SW 1271 (cell line): ENCODE measurements around the gene CPPED1.
"Not testable (repeated sequence)": the region's sequence is repeated elsewhere in the genome, so short reads cannot be mapped to it uniquely, and the experiment has no call there.

Experiments used
- DNase-seq, 2 experiments: peaks; one replicate each; lab custom pipeline; 2025; lab: John Stamatoyannopoulos, UW

The CPPED1 gene, protein sequence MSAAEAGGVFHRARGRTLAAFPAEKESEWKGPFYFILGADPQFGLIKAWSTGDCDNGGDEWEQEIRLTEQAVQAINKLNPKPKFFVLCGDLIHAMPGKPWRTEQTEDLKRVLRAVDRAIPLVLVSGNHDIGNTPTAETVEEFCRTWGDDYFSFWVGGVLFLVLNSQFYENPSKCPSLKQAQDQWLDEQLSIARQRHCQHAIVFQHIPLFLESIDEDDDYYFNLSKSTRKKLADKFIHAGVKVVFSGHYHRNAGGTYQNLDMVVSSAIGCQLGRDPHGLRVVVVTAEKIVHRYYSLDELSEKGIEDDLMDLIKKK

DNA sequence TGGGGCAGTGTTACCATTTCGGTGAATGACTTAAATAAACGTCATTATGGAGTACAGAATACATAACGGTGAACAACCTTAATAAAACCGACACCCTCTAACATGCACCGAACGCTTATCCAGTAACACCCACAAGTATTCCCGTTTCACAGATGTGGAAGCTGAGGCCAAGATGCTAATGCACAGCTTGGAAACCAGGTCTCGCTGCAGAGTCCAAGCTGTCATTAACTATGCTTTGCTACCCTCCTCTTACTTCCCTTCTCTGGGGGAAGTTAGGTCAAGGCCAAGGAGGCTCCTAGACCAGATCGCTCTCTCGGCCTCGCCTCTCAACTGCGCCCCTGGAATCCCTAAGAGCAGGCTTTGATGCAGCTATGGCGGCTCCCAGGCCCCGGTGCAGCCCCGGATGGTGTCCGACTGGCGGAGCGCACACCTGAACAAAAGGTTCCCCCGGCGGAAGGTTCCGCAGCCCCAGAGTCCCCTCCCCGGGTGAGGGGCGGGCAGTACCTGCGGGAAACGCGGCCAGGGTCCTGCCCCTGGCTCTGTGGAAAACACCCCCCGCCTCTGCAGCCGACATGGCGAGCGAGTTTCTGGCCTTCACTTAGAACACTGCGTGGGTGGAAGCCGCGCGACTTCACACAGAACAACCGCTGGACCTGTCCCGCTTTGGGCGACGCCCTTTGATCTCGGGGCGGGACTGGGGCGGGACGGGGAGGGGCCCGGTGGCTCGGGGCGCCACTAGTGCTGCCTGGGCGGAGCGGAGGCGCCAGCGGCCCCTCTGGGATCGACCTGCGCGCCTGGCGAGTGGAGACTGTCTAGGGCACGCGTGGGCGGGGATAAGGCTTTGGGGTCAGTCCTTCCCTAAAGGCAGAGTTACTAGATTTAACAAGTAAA is at the start of gene CPPED1:
CPPED1 (minus strand) TSS at position 685 of the 891 bp plus-strand sequence; CDS start at position 574, 111 bp downstream.
- peak; percentile 61 to 75 for DNase-seq

DNA sequence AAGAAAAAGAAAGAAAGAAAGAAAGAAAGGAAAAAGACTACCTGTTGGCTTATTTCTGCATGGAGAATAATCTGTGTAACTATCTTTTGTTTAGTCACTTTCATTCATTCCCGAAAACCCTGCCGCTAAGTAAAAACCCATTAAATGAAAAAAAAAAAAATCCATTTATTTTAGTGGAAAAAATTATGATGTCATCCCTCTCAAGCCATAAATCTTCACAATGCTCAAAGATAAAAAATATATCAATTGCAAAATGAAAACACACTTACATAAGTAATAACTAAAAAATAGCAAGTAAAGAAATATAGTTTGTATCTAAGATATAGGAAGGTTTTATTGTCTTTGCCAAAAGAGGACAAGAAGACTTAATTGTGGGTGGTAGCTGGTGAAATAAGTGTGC is 46.5 kb upstream of the CPPED1 start:
- DNase-seq: no peak

DNA sequence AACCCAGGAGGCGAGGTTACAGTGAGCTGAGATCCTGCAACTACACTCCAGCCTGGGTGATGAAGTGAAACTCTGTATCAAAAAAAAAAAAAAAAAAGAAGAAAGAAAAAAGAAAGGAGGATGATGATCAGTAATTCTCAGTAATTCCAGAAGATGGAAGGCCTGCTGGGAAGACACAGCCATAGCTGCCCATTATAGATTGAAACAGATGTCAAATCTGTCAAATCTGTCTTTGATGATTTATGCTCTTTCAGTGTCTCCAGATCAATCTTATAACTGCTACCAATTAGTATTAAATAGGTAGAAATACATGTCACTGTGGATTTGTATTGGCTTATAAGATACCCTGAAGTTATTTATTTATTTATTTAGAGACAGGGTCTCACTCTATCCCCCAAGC is 42.9 kb upstream of the CPPED1 start:
- DNase-seq: no peak

DNA sequence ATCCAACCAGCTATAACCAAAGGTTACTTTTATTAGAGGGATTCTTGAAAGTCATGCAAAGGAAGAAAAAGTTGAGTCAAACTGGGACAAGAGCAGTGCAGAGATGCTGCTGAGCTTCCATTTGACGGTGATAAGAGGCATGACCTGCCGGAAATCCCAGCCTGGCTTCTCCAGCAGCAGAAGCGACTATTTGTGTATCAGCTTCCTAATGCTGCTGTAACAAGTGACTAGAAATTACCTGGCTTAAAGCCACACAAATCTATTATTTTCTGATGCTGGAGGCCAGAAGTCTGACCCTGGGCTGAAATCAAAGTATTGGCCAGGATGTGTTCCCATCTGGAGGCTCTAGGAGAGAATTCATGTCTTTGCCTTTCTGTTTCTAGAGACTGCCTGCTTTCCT is 41.6 kb upstream of the CPPED1 start:
- DNase-seq: no peak

DNA sequence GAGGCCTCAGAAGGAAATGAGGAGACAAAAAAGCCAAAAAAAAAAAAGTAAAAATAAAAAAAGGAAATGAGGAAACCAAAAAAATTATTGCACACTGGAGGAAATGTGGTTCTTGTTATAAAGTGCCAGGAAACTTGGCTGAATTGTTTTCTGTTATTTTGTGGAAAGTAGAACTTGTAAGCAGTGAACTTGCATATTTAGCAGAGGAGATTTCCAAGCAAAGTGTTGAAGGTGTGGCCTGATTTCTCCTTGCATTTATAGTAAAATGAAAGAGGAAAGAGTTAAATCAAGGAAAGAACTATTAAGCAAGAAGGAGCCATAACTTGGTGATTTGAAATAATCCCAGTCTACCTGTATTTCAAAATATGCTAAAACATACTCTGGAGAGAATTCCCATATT is 34.1 kb upstream of the CPPED1 start:
- no peak for DNase-seq

DNA sequence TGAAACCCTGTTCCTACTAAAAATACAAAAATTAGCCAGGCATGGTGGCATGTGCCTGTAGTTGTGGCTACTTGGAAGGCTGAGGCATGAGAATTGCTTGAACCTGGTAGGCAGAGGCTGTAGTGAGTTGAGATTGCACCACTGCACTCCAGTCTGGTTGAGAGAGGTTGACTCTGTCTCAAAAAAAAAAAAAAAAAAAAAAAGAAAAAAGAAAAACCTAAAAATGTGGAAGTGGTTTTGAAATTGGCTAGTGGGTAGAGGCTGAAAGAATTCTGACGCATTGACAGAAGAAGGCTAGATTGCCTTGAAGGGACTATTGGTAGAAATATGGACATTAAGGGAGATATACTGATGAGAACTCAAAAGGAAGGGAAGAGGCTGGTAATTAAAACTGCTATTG is 33.6 kb upstream of the CPPED1 start:
- DNase-seq: no peak

DNA sequence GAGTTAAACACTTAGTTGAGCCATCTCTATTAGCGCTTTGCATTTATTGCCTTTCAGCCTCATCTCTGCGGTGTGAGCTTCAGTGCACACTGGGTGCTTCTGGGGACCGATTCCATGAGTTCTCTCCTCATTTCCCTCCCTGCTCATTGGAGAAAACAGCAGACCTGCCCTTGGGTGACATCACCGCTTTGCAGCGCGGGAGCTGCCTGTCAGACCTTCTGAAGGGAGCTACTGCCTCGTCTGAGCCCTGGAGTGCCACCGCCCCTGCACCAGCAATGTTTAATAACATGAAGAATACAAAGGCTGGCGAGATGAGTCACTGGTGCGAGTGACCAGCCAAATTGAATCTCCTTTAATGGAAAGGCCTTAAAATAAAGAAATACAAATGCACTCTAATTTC is 30.2 kb upstream of the CPPED1 start:
- DNase-seq: no peak

DNA sequence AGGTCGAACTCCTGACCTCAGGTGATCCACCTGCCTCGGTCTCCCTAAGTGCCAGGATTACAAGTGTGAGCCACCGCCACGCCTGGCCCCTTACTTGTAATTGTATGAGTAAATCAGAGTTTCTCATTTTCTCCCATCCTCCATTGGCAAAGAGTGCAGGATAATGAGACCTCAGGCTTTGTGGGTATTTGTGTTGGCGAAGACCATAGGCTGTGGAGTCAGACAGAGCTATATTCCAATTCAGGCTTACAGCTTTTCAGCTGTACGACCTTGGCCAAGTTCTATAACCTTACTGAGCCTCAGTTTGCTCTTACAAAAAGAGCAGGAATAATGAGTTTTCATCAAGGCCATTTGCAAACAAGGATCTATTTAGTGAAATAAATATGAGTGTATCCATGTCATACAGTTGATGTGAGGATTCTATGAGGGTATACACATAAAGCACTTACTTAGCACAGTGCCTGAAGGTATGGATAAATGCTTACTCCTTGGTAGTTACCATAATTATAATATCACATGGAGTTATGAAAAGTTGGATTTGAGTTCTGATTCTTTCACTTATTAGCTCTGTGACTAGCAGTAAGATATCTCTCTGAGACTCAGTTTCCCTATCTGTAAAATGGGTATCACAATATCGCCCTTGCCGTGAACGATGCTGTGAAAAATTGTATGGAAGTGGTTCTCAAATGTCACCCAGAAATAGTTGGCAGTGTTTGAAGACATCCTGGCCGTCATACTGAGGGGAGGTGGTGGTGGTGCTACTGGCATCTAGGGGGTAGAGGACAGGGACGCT is 25.6 kb upstream of the CPPED1 start:
- no peak for DNase-seq

DNA sequence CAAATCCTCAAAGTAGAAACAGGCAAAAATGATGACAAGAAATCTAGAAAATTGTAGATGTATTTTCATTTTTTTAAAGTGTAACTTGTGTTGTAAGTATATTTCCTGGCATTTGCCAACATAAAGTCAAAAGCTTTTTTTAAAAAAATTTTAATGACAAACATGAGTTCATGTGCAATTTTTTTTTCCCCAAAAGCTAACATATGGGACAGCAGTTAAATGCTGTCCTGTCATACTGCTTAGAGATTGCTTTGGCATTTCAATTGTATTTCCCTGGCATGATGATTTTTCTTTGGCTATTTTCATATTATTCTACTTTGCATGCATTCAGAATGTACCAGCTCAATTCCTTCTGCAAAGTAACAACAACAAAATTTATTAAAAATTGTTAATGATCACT is 24.5 kb upstream of the CPPED1 start:
- no peak for DNase-seq

DNA sequence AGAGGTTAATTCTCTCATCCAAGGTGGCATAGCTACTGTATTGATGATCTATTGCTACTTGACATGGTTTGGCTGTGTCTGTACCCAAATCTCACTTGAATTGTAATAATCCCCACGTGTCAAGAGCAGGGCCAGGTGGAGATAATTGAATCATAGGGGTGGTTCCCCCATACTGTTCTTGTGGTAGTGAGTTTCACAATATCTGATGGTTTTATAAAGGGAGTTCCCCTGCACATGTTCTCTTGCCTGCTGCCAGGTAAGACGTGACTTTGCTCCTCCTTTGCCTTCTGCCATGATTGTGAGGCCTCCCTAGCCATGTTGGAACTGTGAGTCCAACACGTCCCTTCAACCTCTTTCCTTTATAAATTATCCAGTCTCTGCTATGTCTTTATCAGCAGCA is 22.9 kb upstream of the CPPED1 start:
- no peak for DNase-seq

DNA sequence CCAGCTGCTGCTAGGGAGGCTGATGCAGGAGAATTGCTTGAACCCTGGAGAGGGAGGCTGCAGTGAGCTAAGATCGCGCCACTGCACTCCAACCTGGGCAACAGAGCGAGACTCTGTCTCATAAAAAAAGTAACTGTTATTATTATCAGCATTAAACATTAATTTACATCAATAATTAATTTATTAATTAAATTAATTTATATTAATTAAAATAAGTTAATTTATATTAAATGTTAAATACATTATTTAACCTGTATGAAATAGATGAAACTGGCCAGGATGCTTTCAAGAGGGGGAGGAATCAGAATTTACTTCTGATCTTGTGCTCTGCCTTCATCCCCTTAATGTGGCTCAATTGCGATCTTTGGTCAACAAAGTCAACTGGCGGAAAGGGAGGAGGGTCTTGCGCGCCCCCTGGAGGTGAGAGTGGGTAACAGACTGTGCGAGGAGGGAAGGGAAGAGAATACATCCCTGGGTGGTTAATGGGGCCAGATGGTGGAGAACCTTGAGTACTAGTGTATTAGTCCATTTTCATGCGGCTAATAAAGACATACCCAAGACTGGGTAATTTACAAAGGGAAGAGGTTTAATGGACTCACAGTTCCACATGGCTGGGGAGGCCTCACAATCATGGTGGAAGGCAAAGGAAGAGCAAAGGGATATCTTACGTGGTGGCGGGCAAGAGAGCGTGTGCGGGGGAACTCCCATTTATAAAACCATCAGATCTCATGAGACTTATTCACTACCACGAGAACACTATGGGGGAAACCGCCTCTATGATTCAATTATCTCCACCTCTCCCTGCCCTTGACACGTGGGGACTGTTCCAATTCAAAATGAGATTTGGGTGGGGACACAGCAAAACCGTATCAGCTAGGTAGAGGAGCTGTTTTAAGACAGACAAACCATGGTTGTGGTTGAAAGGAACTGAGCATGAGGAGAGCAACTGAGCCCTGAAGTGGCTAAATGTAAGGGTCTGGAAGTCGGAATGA is 15.7 kb upstream of the CPPED1 start:
- peak in 1 of 2 experiments; percentile 36 for DNase-seq

DNA sequence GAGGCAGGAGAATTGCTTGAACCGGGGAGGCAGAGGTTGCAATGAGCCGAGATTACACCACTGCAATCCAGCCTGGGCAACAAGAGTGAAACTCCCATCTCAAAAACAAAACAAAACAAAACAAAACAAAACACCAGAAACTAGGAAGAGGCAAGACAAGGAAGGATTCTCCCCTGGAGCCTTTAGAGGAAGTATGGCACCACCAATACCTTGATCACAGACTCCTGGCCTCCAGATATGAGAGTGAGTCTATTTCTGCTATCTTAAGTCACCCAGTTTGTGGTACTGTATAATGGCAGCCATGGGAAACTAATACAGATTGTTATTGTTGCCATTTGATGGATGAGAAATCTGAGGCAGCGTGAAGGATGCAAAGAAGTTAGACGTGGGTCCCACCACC is 14.6 kb upstream of the CPPED1 start:
- DNase-seq: no peak

DNA sequence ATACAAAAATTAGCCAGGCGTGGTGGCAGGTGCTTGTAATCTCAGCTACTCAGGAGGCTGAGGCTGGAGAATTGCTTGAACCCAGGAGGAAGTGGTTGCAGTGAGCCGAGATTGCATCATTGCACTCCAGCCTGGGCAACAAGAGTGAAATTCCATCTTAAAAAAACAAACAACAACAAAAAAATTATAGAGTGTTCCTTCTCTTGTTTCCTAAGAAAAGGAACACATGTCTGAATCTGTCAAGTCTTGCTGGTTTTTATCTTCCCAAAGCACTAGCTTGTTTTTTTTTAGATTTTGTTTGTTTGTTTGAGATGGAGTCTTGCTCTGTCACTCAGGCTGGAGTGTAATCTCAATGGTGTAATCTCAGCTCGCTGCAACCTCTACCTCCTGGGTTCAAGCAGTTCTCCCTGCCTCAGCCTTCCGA is 13.1 kb upstream of the CPPED1 start:
- not testable (repeated sequence) for DNase-seq

DNA sequence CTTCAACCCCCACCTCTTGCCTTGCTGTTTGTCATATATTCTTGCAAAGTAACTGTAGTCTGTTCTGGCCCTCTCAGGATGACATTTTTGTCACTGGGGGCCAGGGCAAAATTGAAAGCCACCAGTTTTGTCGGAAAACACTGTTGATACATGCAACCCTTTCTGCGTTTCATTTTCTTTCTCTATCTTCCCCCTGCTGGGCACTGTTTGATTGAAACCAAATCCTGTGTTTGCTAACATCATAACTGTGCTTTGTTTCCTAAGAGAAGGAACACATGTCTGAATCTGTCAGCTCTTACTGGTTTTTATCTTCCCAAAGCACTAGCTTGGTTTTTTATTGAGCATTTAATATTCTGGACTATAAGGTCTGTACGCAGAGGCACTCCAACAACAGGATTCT is 11.7 kb upstream of the CPPED1 start:
- no peak for DNase-seq

DNA sequence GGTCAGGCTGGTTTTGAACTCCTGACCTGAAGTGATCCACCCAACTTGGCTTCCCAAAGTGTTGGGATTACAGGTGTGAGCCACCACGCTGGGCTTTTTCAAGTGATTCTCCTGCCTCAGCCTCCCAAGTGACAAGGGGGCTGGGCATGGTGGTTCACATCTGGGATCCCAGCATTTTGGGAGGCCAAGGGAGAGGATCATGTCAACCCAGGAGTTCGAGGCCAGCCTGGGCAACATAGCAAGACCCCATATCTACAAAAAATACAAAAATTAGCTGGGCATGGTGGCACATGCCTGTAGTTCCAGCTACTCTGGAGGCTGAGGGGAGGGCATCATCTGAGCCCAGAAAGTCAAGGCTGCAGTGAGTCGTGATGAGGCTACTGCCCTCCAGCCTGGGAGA is 10.0 kb upstream of the CPPED1 start:
- DNase-seq: not testable (repeated sequence)

DNA sequence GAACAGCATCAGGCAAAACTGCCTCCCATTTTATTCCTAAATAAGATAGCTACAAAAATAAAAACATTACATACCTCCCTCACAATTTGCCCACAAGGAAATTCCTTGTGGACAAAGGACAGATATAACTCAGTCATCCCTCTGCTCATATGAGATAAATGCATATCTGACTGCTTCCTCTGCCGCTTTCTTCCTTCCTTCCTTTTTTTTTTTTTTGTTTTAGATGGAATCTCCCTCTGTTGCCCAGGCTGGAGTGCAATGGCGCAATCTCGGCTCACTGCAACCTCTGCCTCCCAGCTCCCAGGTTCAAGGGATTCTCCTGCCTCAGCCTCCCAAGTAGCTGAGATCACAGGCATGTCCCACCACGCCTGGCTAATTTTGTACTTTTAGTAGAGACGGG is 9.6 kb upstream of the CPPED1 start:
- not testable (repeated sequence) for DNase-seq

DNA sequence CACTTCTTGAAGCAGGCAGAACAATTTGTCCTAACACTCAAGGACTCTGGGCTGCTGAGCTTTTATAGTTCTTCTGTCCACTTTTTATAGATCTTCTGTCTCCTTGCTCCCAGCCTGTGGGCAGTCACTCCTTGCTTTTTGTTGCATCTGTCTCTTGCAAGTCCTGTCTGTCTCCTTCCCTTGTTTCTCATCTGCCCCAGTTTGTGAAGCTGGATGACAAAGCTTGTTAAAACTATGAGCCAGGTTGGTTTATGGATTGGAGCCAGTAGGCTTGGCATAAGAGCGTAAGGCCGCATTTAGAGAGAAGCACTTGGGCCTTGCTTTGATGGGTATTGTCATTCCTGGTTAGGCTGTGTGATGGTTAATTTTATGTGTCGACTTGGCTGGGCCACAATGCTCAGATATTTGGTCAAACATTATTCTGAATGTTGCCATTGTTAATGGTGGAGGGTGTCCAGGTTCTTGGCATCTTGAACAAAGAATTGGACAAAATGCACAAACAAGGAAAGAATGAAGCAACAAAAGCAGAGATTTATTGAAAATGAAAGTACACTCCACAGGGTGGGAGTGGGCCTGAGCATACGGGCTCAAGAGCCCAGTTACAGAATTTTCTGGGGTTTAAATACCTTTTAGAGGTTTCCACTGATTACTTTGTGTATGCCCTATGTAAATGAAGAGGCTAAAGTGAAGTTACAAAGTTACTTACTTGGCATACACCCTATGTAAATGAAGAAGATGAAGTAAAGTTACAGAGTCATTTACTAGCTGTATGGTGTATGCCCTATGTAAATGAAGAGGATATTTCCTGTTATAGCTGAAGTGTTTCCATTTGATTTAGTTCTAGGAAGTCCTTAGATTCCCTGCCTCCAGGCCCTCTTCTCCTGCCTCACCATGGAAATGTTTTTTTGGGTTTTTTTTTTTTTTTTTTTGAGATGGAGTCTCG is 8.0 kb upstream of the CPPED1 start:
- no peak for DNase-seq

DNA sequence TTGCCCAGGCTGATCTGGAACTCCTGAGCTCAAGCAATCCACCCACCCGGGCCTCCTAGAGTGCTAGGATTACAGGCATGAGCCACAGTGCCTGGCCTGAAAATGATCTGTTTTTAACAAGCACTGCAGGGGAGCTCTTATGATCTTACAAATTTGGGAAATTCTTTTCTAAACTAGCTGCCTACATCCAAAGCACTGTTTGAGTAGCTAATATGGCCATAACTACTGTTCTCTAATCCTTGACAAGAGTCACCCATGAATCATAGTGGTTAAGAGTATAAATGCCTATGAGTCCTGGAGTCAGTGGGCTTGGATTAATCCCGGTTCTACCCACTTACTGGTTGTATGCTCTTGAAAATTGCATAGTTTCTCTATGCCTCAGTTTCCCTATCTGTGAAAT is 1.4 kb upstream of the CPPED1 start:
- no peak for DNase-seq

DNA sequence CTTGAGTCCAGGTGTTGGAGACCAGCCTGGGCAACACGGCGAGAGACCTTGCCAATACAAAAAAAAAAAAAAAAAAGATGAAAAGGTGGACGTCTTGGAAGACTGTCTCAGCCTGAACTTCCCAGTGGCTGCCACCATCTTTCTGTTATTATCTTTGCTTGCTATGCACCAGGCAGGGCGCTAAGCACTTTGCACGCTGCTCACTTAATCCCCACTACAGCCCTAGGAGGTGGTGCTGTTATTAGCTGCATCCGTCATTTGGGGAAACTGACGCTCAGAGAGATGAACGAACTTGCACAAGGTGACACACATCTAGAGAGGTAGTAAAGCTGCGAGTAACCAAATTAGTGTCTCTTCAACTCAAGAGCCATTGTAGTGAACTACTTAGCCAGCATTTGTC is 708 bp upstream of the CPPED1 start:
- no peak for DNase-seq

DNA sequence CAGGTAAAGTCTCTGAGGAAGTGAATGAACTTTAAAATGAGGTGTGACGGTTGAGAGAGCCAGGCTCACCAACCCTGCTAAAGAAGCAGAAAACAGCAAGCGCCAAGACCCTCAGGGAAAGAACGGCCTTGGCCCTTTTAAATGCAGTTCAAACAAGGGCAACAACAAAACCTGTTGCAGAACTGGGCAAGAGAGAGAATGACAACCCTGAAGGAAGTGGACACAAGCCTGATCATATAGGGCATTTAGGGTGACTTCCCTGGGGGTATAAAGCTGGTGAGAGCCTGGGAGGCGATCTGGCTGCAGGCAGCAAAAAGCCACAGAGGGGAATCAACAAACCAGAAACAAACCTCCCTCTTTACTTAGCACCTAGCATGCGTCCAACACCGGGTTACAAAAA is 1.0 kb downstream of the CPPED1 start:
- no peak for DNase-seq
